Suprapubic skin (tissue), 3 donors: ENCODE results near the gene ABCD3.

Experiments used
- POLR2A ChIP-seq, 2 donors: fragments of 450-650 bp; IDR thresholded peaks; one replicate each; pipeline ENCODE4 v1.6.1; 2017; ENCODE audit warnings: antibody characterized with exemption in 2 of 2, mild to moderate bottlenecking in 2 of 2, moderate library complexity in 2 of 2
- TF ChIP-seq, protein P1 (sequence below), 2 donors: fragments of 200-600 bp in 1 of 2; fragments of 450-650 bp in 1 of 2; sonication (generic) in 1 of 2; IDR thresholded peaks; one replicate each; pipeline ENCODE4 v1.5.1; 2016 to 2019; ENCODE audit warnings: antibody characterized with exemption in 2 of 2, mild to moderate bottlenecking in 1 of 2, moderate library complexity in 1 of 2

DNA sequence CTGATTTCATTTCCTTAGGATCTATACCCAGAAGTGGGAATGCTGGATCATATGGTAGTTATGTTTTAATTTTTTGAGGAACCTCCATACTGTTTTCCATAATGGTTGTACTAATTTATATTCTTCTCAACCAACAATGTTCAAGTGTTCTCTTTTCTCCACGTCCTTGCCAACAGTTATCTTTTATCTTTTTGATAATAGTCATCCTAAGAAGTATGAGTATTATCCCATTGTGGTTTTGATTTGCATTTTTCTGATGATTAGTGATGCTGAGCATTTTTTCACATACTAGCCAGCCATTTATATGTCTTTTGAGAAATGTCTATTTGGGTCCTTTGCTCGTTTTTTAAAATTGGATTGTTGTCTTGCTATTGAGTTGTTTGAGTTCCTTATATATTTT, 38.5 kb downstream of the ABCD3 start:
- no peak for TF ChIP-seq POLR2A (IDR thresholded peaks at IDR 0.05)
- TF ChIP-seq, protein P1, sequence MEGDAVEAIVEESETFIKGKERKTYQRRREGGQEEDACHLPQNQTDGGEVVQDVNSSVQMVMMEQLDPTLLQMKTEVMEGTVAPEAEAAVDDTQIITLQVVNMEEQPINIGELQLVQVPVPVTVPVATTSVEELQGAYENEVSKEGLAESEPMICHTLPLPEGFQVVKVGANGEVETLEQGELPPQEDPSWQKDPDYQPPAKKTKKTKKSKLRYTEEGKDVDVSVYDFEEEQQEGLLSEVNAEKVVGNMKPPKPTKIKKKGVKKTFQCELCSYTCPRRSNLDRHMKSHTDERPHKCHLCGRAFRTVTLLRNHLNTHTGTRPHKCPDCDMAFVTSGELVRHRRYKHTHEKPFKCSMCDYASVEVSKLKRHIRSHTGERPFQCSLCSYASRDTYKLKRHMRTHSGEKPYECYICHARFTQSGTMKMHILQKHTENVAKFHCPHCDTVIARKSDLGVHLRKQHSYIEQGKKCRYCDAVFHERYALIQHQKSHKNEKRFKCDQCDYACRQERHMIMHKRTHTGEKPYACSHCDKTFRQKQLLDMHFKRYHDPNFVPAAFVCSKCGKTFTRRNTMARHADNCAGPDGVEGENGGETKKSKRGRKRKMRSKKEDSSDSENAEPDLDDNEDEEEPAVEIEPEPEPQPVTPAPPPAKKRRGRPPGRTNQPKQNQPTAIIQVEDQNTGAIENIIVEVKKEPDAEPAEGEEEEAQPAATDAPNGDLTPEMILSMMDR (IDR thresholded peaks at IDR 0.05) = no peak
